Activated CD4-positive, CD25-positive, alpha-beta regulatory T cell treated with anti-CD3 and anti-CD28 coated beads, Interleukin-2, amount 50 U/mL, for 72 hours (primary cell): Measurements from ENCODE around the gene RCBTB2.
A peak's percentile ranks its signal among the peaks of the same experiment; 100 is the strongest.
"Not testable (repeated sequence)": the region's sequence is repeated elsewhere in the genome, so short reads cannot be mapped to it uniquely, and the experiment has no call there.

ENCODE experiments used
- DNase-seq: peaks from one replicate; pipeline ENCODE4 v3.0.0; 2021

Gene RCBTB2

GRCh38 chr13:48532506-48533499 lies at the start of gene RCBTB2:
RCBTB2 (minus strand) TSS chr13:48533080; CDS start chr13:48521939, 11,141 bp downstream.
- peak; percentile 98 for DNase-seq

DNA sequence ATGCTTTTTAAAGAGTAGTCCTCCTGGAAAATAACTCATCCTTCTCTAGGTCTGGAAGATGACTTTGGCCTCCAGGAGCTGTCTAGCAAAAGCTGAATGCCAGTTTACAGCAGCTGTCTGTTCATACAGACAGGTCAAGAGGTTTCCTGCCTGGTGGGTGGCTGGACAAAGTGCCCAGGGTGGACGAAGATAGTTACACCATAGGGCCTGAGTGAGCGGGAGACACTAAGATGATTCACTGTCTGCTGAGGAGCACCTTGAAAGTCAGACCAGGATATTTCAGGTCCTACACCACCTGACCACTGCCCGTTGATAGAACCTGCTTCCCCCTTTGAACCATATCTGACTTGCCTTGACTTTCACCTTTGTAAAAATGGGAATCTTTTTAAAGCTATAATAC lies 49.2 kb upstream of the RCBTB2 start:
- no peak for DNase-seq

GRCh38 chr13:48580896-48581295 lies 48.0 kb upstream of the RCBTB2 start:
- DNase-seq, result no peak

DNA sequence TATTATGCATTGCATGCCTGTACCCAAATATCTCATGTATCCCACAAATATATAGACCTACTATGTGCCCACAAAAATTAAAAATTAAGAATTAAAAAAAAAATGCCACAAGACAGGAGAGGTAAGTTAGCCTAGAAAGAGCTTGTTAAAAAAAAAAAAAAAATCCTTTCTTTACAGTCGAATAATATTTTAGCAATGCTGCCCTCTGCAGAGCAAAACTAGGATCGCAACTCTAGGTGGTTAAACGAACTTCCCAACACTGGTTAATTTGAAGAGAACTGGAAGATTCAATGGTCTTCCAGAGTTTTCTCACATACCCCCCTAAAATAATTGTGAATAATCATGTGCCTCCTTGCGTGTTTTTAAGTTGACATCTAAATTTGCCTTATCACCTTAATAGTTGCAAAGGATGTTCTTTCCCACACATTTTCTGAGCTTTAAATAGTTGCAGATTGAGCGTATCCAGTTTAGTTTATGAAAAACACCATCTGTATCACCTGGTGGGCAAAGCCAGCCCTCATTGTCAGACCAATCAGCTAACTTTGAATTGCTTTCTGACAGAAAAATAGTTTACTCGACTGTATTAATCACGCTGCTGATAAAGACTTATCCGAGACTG lies 47.4 kb upstream of the RCBTB2 start:
- peak; percentile 63 for DNase-seq

- not testable (repeated sequence) for DNase-seq
These were observed 47.0 kb upstream of the RCBTB2 start for GRCh38 chr13:48579919-48580180.

GRCh38 chr13:48579165-48579918 lies 46.5 kb upstream of the RCBTB2 start:
- DNase-seq, result no peak

- no peak for DNase-seq
These were observed 45.8 kb upstream of the RCBTB2 start for GRCh38 chr13:48578516-48579164.

GRCh38 chr13:48576448-48577010 lies 43.6 kb upstream of the RCBTB2 start:
- DNase-seq, result no peak

GRCh38 chr13:48575031-48575430 lies 42.2 kb upstream of the RCBTB2 start:
- no peak for DNase-seq

- DNase-seq, result no peak
These were observed 41.3 kb upstream of the RCBTB2 start for GRCh38 chr13:48574041-48574796.

DNA sequence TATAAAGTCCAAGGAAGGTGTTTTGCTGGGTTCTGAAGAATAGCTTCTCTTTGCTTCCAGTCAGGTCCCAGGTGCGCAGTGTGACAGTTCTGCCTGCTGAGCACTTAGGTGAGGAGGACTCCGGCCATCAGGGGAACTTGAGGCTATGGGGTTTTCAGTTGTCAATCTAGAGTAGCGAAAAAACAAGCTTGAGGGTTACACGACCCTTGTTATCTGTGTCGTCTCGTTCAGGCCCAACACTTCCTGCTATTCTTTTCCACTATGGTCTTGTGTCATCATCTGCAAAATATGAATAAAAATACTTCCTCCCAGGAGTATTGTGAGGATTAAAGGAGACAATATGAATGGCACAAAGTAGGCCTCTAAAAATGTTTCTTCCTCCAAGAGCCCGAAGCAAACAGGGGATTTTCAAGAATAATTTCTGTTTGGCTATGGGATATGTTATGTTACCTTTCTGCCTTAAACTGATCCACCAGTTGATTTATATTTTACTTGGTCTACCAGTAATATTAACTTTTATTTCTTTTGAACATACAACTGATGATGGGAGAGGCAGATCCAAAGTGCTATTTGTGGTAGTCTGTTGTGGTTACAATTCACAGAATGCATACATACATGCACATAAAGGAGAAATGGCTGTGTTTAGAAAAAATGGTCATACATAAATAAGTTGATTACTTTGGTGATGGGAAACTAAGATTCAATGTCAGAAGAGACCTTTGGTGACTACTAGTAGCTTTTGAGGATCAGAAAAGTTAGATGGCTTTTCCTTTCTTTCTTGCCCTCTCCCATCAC lies 40.5 kb upstream of the RCBTB2 start:
- no peak for DNase-seq

DNA sequence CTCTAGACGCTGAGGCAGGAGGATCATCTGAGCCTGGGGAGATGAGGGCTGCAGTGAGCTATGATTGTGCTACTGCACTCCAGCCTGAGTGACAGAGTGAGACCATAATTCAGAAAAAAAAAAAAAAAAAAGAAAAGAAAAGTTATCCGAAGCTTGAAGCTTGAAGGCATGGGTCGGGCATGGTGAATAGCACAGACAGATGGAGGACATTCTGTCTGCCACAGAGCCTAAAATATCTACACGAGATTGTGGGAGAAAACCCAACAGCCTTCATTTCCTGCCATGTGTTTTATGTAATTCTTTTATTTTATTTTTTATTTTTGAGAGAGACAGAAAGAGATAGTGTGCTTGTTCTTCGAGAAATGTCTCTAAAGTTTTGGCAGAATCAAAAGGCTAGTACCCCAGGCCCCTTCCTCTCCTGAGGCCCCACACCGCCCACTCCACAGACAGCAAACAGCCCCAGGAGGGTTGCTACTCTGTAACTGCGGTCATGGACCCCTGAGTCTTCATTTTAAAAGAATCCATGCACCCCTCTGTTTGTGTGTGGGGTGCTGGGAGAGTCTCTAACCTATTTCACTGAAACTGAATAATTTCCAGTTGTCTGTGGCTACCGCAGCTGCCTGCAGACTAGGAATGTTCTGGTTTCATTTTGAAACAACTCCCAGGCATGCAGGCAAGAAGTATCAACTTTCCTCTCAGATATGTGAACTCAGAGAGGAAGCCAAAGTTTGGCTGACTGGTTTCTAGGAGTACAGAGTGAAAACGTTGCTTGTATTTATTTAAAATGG lies 38.4 kb upstream of the RCBTB2 start:
- DNase-seq, result no peak

GRCh38 chr13:48570216-48570828 lies 37.4 kb upstream of the RCBTB2 start:
- no peak for DNase-seq

- DNase-seq, result no peak
These were observed 36.3 kb upstream of the RCBTB2 start for GRCh38 chr13:48569104-48569666.

DNA sequence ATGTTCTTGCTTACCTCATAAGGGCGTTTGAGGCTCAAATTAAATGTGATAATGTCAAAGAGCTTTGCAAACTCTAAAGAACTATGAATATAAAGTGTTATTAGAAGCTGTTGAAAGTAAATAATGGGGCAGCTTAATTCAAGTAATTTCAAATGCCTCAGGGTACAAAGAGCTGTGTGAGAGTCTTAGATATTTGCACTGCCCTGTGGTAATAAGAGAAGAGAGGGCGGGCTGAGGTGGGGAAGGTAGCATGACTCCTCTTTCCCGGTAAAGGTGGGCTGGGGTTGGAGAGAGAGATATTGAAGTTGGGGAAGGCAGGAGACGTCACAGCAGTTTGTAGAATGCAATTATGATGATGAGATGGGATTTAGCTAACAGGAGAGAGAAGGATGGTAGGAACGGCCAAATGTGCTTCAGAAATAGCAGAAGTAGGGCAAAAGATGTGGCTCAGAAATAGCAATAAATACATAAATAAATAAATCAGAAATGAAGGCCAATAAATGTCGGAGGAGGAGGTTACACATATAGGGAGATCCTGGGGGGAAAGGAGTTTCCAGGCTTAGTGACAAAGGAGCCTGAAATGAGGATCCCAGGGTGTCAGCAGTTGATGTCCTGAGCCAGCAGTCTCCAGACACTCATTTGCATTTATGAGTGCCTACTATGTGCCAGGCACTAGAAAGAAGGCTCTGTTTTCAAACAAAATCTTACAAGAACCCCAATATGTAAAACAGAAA lies 35.7 kb upstream of the RCBTB2 start:
- no peak for DNase-seq

DNA sequence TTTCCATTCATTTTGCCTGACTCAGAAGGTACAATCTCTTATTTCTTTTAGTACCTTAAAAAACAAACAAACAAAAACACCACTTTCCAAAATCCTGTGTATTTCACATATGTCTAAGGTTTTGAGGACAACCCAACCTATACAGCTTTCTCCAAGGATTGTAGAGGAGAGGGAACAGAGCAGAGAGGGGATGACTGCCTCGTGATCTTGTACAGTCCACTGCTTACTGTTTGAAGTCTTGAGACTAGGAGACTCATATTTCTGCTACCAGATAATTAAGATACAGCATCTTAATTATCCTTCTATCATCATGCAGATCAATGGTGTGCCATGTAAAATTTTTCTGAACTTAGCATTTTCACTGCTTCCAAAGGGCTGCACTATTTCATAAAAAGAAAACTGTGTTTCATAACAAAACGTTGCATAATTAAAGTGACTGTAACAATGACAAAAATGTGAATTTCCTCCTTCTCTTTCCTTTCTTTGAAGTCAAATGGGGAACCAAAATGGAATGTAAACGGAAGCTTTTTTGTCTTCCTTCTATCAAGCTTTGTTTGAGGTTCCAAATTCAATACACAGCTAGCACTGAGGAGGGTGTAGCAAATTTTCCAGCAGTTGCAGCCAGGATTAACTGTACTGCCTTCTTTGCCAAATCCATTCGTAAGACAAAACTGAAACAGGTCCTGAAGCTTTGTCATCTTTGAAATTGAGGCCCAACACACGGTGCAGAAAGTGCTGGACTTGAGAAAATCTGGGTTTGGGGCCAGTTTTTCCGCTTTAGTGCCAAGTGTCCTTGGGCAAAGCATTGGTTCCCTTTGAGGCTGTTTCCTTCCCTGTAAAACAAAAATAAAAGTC lies 34.9 kb upstream of the RCBTB2 start:
- no peak for DNase-seq

DNA sequence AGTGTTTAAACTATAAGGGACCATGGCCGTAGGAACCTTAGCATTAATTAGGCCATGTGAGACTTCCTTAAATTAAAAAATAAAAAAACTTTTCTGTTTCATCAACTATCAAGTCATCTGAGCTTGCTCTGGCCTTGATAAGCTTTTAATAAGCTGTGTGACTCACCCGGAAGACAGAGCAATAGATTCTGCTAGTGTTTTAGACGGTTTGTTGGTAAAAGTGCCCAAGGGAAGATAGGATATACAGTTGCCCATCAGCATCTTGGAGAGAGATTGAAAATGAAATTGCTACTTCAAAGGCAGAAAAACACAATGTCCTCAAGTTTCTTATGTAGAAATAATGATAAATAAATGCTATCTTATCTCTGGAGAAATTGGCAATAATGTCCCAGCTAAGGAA lies 31.2 kb upstream of the RCBTB2 start:
- DNase-seq, result no peak

- no peak for DNase-seq
These were observed 30.7 kb upstream of the RCBTB2 start for GRCh38 chr13:48563626-48564025.
